ENCODE results near the gene MRPL18. TPM values are rescaled to one million over a fixed set of nuclear protein-coding genes. Genes with fewer than 3 reads are reported as not detected.
A peak's percentile ranks its signal among the peaks of the same experiment; 100 is the strongest.
"Not testable (repeated sequence)": the region's sequence is repeated elsewhere in the genome, so short reads cannot be mapped to it uniquely, and the experiment has no call there.

The MRPL18 gene
- total RNA-seq, result 62.8 TPM
- 85.9 TPM for polyA plus RNA-seq
- long read RNA-seq, donor 1, partial matches to known transcripts, result 0 of 3 reads
- long read RNA-seq, donor 1, other reads (novel, unspliced or antisense), result 0 of 3 reads
- long read RNA-seq, donor 2, result 0 reads
- long read RNA-seq, donor 3, transcript MRPL18-201 (4 exons, 978 nt), result major isoform, 70 of 94 reads
- long read RNA-seq, donor 3, partial matches to known transcripts, result 5 of 94 reads
- long read RNA-seq, donor 3, other reads (novel, unspliced or antisense), result 16 of 94 reads
- long read RNA-seq, donor 4, transcript MRPL18-201 (4 exons, 978 nt), result major isoform, 15 of 15 reads
- long read RNA-seq, donor 4, partial matches to known transcripts, result 0 of 15 reads
- long read RNA-seq, donor 4, other reads (novel, unspliced or antisense), result 0 of 15 reads
- long read RNA-seq, donor 5, transcript MRPL18-201 (4 exons, 978 nt), result major isoform, 52 of 88 reads
- long read RNA-seq, donor 5, partial matches to known transcripts, result 7 of 88 reads
- long read RNA-seq, donor 5, other reads (novel, unspliced or antisense), result 28 of 88 reads
- long read RNA-seq, donor 6, transcript MRPL18-201 (4 exons, 978 nt), result major isoform, 32 of 39 reads
- long read RNA-seq, donor 6, partial matches to known transcripts, result 5 of 39 reads
- long read RNA-seq, donor 6, other reads (novel, unspliced or antisense), result 0 of 39 reads
- long read RNA-seq, donor 7, transcript MRPL18-201 (4 exons, 978 nt), result major isoform, 45 of 72 reads
- long read RNA-seq, donor 7, partial matches to known transcripts, result 7 of 72 reads
- long read RNA-seq, donor 7, other reads (novel, unspliced or antisense), result 17 of 72 reads
- long read RNA-seq, donor 8, transcript MRPL18-201 (4 exons, 978 nt), result major isoform, 9 of 9 reads
- long read RNA-seq, donor 8, partial matches to known transcripts, result 0 of 9 reads
- long read RNA-seq, donor 8, other reads (novel, unspliced or antisense), result 0 of 9 reads
- long read RNA-seq, donor 9, transcript MRPL18-201 (4 exons, 978 nt), result major isoform, 24 of 24 reads
- long read RNA-seq, donor 9, partial matches to known transcripts, result 0 of 24 reads
- long read RNA-seq, donor 9, other reads (novel, unspliced or antisense), result 0 of 24 reads
- long read RNA-seq, donor 10, transcript MRPL18-201 (4 exons, 978 nt), result major isoform, 16 of 40 reads
- long read RNA-seq, donor 10, partial matches to known transcripts, result 0 of 40 reads
- long read RNA-seq, donor 10, other reads (novel, unspliced or antisense), result 22 of 40 reads

DNA sequence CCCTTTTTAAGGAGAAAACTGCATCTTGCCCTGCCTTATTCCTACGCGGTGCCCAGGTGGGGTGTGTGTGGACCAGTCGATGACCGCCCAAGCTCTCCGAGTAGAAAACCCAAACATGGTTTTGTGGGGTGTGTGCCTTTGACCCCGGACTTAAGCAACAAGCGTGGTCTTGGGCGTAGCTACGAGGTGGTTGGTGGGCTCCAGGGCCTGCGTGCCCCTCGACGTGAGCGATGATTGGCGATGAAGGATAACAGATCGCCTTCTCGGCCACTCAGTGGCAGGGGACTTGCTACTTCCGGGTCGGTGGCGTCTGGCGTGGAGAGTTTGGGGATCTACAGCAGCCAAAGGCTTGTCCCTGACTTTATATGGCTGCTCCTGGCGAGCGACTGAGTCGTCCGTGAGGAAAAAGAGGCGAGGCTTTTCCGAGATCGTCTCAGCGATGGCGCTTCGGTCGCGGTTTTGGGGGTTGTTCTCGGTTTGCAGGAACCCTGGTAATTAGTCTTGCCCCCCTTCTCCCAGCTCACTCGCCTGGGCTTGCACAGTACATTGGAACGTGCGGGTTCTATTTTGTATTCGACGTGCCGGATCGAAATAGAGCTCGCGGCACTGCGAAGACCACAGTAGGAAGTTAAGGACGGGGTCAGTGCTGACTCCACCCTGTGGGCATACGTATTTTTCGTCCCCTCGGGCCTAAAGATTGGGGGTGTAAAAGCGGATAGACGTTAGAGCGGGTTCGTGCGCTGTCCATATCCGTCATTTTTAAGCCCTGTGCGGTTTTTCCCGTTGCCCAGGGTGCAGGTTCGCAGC is at the start of gene MRPL18:
TSS of gene MRPL18 (plus strand) at position 319 of the 807 bp plus-strand sequence. CDS start at position 440, 121 bp downstream.
- WGBS, result under 1% methylated on average over 56 of the region's 56 CpGs
- Histone ChIP-seq H3K4me3 (ENCODE audit: low read length in 2 of 2) (peak within 1 kb of the TSS; percentile 53 to 87), H3K9me3 (ENCODE audit: control insufficient read depth in 2 of 2, insufficient read depth in 1 of 2, low read length in 1 of 2) (peaks cover 0 to 5% of the 10 kb centered on the region in 2 donors), H3K27me3 (ENCODE audit: control insufficient read depth in 2 of 2, insufficient read depth in 1 of 2, low read length in 1 of 2) (no peaks in the 10 kb centered on the region), H3K36me3 (ENCODE audit: control insufficient read depth in 2 of 2, insufficient read depth in 2 of 2, low read length in 1 of 2) (peaks cover 3 to 45% of the 10 kb centered on the region in 2 donors), H3K27ac (ENCODE audit: low read depth in 1 of 2, low read length in 1 of 2) (peak within 1 kb of the TSS; percentile 97 to 100), H3K4me1 (ENCODE audit: control insufficient read depth in 2 of 2, insufficient read depth in 2 of 2, low read length in 2 of 2) (peaks cover 14 to 23% of the 10 kb centered on the region in 2 donors)
- DNase-seq (ENCODE audit: low read depth in 6 of 9, low spot score in 9 of 9), result peak; percentile 76 to 97 (median 93)

DNA sequence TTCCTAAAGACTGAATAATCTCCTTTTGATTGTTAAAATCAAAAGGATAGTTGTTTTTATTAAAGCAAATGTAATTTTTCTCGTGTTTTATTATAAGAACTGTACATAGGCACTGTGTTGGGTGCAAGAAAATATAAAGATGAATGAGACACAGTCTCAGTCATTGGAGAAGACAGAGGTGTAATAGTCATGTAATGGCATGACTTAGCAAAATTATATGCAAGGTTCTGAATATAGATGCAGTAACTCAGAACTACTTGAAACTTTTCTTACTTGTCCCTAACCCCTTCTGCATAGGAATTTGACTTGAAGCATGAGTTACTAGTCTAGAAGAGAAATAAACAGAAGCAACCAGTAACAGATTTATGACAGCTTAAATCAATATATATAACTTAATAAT is 48.1 kb upstream of the MRPL18 start:
- H3K9me3 ChIP-seq (ENCODE audit: control insufficient read depth in 2 of 2, insufficient read depth in 1 of 2, low read length in 1 of 2), result no peaks in the 10 kb centered on the region
- 97% methylated on average over 1 of the region's 1 CpG for WGBS
- no peak overlapping the region for H3K27ac ChIP-seq (ENCODE audit: low read depth in 1 of 2, low read length in 1 of 2)
- peaks cover 37 to 91% of the 10 kb centered on the region in 2 donors for H3K36me3 ChIP-seq (ENCODE audit: control insufficient read depth in 2 of 2, insufficient read depth in 2 of 2, low read length in 1 of 2)
- DNase-seq (ENCODE audit: low read depth in 6 of 9, low spot score in 9 of 9), result no peak
- H3K4me1 ChIP-seq (ENCODE audit: control insufficient read depth in 2 of 2, insufficient read depth in 2 of 2, low read length in 2 of 2), result no peaks in the 10 kb centered on the region
- no peak overlapping the region for H3K4me3 ChIP-seq (ENCODE audit: low read length in 2 of 2)
- H3K27me3 ChIP-seq (ENCODE audit: control insufficient read depth in 2 of 2, insufficient read depth in 1 of 2, low read length in 1 of 2), result no peaks in the 10 kb centered on the region

- no peaks in the 10 kb centered on the region for H3K27me3 ChIP-seq (ENCODE audit: control insufficient read depth in 2 of 2, insufficient read depth in 1 of 2, low read length in 1 of 2)
- H3K4me3 ChIP-seq (ENCODE audit: low read length in 2 of 2), result no peak overlapping the region
- no peaks in the 10 kb centered on the region for H3K4me1 ChIP-seq (ENCODE audit: control insufficient read depth in 2 of 2, insufficient read depth in 2 of 2, low read length in 2 of 2)
- H3K36me3 ChIP-seq (ENCODE audit: control insufficient read depth in 2 of 2, insufficient read depth in 2 of 2, low read length in 1 of 2), result peaks cover 41 to 94% of the 10 kb centered on the region in 2 donors
- WGBS, result 95% methylated on average over 7 of the region's 7 CpGs
- no peak for DNase-seq (ENCODE audit: low read depth in 6 of 9, low spot score in 9 of 9)
- H3K27ac ChIP-seq (ENCODE audit: low read depth in 1 of 2, low read length in 1 of 2), result no peak overlapping the region
- no peaks in the 10 kb centered on the region for H3K9me3 ChIP-seq (ENCODE audit: control insufficient read depth in 2 of 2, insufficient read depth in 1 of 2, low read length in 1 of 2)
Observed at GRCh38 chr6:159745081-159745480, 45.2 kb upstream of the MRPL18 start.

GRCh38 chr6:159746759-159747158 is 43.5 kb upstream of the MRPL18 start:
- H3K36me3 ChIP-seq (ENCODE audit: control insufficient read depth in 2 of 2, insufficient read depth in 2 of 2, low read length in 1 of 2), result peaks cover 42 to 91% of the 10 kb centered on the region in 2 donors
- DNase-seq (ENCODE audit: low read depth in 6 of 9, low spot score in 9 of 9), result no peak
- no peaks in the 10 kb centered on the region for H3K9me3 ChIP-seq (ENCODE audit: control insufficient read depth in 2 of 2, insufficient read depth in 1 of 2, low read length in 1 of 2)
- H3K27ac ChIP-seq (ENCODE audit: low read depth in 1 of 2, low read length in 1 of 2), result no peak overlapping the region
- no peak overlapping the region for H3K4me3 ChIP-seq (ENCODE audit: low read length in 2 of 2)
- 97% methylated on average over 1 of the region's 1 CpG for WGBS
- H3K4me1 ChIP-seq (ENCODE audit: control insufficient read depth in 2 of 2, insufficient read depth in 2 of 2, low read length in 2 of 2), result no peaks in the 10 kb centered on the region
- H3K27me3 ChIP-seq (ENCODE audit: control insufficient read depth in 2 of 2, insufficient read depth in 1 of 2, low read length in 1 of 2), result no peaks in the 10 kb centered on the region

DNA sequence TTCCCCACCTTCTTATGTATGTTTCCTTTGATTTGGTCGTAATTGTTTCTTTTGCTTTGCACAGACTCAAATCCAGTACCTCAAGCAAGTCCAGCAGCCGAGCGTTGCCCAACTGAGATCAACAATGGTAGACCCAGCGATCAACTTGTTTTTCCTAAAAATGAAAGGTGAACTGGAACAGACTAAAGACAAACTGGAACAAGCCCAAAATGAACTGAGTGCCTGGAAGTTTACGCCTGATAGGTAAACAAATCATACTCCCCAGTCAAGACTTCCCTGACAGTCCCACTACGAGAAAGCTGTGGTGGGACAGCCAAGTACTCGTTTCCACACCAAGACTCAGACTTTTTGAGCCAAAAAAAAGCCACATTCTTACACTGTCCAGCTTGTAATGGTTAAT is 42.1 kb upstream of the MRPL18 start:
- not testable (repeated sequence) for H3K4me3 ChIP-seq (ENCODE audit: low read length in 2 of 2); H3K27me3 ChIP-seq (ENCODE audit: control insufficient read depth in 2 of 2, insufficient read depth in 1 of 2, low read length in 1 of 2); H3K4me1 ChIP-seq (ENCODE audit: control insufficient read depth in 2 of 2, insufficient read depth in 2 of 2, low read length in 2 of 2); H3K27ac ChIP-seq (ENCODE audit: low read depth in 1 of 2, low read length in 1 of 2); DNase-seq (ENCODE audit: low read depth in 6 of 9, low spot score in 9 of 9); H3K9me3 ChIP-seq (ENCODE audit: control insufficient read depth in 2 of 2, insufficient read depth in 1 of 2, low read length in 1 of 2)
- peaks cover 38 to 90% of the 10 kb centered on the region in 2 donors for H3K36me3 ChIP-seq (ENCODE audit: control insufficient read depth in 2 of 2, insufficient read depth in 2 of 2, low read length in 1 of 2)
- 92% methylated on average over 7 of the region's 7 CpGs for WGBS

DNA sequence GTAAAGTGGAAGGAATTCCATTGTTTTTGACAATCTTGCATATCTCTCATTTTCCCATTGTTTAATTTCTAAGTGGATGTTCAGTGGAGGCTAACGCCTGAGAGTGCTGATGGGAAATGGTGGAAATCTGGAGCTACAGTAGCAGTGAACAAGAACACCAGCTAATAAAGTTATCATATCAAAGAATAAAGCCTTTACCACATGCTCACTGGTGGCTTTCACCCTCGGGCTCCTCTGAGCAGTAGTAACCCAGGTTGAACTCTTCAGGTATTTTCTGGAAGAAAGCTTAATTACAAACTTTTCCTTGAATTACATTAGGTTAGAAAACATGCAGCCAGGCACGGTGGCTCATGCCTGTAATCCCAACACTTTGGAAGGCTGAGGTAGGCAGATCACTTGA is 38.8 kb upstream of the MRPL18 start:
- Histone ChIP-seq H3K4me3 (ENCODE audit: low read length in 2 of 2) (no peak overlapping the region), H3K4me1 (ENCODE audit: control insufficient read depth in 2 of 2, insufficient read depth in 2 of 2, low read length in 2 of 2) (no peaks in the 10 kb centered on the region), H3K27me3 (ENCODE audit: control insufficient read depth in 2 of 2, insufficient read depth in 1 of 2, low read length in 1 of 2) (no peaks in the 10 kb centered on the region), H3K27ac (ENCODE audit: low read depth in 1 of 2, low read length in 1 of 2) (no peak overlapping the region), H3K36me3 (ENCODE audit: control insufficient read depth in 2 of 2, insufficient read depth in 2 of 2, low read length in 1 of 2) (peaks cover 34 to 89% of the 10 kb centered on the region in 2 donors), H3K9me3 (ENCODE audit: control insufficient read depth in 2 of 2, insufficient read depth in 1 of 2, low read length in 1 of 2) (no peaks in the 10 kb centered on the region)
- WGBS, result 97% methylated on average over 3 of the region's 3 CpGs
- DNase-seq (ENCODE audit: low read depth in 6 of 9, low spot score in 9 of 9), result no peak

DNA sequence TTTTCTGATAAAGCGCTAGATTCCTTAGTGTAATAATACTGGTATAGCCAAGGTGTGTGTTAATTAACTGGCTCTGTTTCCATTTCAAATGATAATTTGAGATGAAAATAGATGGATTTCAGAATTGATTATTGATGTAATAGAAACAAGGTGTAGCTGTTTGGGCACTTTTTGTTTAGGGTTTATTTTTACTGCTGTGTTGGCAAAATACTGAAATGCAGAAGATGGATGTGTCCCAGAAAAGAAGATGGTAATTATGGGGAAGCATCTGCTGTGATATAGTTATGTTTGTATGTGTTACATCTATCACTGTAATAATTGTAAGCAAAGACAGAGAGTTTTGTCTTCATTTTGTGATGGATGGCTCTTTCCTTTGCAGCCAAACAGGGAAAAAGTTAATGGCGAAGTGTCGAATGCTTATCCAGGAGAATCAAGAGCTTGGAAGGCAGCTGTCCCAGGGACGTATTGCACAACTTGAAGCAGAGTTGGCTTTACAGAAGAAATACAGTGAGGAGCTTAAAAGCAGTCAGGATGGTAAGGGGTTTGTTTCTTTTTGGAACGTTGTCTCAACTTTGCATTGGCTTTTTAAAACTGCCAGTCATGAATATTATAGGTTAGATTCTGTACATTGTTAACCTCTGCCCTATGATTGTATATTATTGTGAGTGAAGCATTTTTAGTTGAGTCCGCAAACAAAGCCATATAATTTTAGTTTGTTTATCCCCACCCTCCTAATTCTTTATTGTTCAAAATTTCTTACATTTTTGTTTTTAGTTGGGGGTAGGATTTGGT is 37.0 kb upstream of the MRPL18 start:
- no peaks in the 10 kb centered on the region for H3K27me3 ChIP-seq (ENCODE audit: control insufficient read depth in 2 of 2, insufficient read depth in 1 of 2, low read length in 1 of 2)
- H3K9me3 ChIP-seq (ENCODE audit: control insufficient read depth in 2 of 2, insufficient read depth in 1 of 2, low read length in 1 of 2), result no peaks in the 10 kb centered on the region
- WGBS, result 98% methylated on average over 6 of the region's 6 CpGs
- no peak overlapping the region for H3K27ac ChIP-seq (ENCODE audit: low read depth in 1 of 2, low read length in 1 of 2)
- no peak overlapping the region for H3K4me3 ChIP-seq (ENCODE audit: low read length in 2 of 2)
- H3K4me1 ChIP-seq (ENCODE audit: control insufficient read depth in 2 of 2, insufficient read depth in 2 of 2, low read length in 2 of 2), result no peaks in the 10 kb centered on the region
- no peak for DNase-seq (ENCODE audit: low read depth in 6 of 9, low spot score in 9 of 9)
- peaks cover 34 to 90% of the 10 kb centered on the region in 2 donors for H3K36me3 ChIP-seq (ENCODE audit: control insufficient read depth in 2 of 2, insufficient read depth in 2 of 2, low read length in 1 of 2)

GRCh38 chr6:159754401-159754800 is 35.9 kb upstream of the MRPL18 start:
- H3K4me3 ChIP-seq (ENCODE audit: low read length in 2 of 2), result no peak overlapping the region
- H3K4me1 ChIP-seq (ENCODE audit: control insufficient read depth in 2 of 2, insufficient read depth in 2 of 2, low read length in 2 of 2), result no peaks in the 10 kb centered on the region
- no peaks in the 10 kb centered on the region for H3K27me3 ChIP-seq (ENCODE audit: control insufficient read depth in 2 of 2, insufficient read depth in 1 of 2, low read length in 1 of 2)
- H3K36me3 ChIP-seq (ENCODE audit: control insufficient read depth in 2 of 2, insufficient read depth in 2 of 2, low read length in 1 of 2), result peaks cover 36 to 85% of the 10 kb centered on the region in 2 donors
- H3K9me3 ChIP-seq (ENCODE audit: control insufficient read depth in 2 of 2, insufficient read depth in 1 of 2, low read length in 1 of 2), result no peaks in the 10 kb centered on the region
- no peak for DNase-seq (ENCODE audit: low read depth in 6 of 9, low spot score in 9 of 9)
- no peak overlapping the region for H3K27ac ChIP-seq (ENCODE audit: low read depth in 1 of 2, low read length in 1 of 2)
- 96% methylated on average over 2 of the region's 2 CpGs for WGBS
